ENCODE measurements around the gene ZFP36L2.

The ZFP36L2 gene

GRCh38 chr2:43224571-43225092 lies 1.8 kb downstream of the ZFP36L2 start:
- Histone ChIP-seq H3K14ac (ENCODE audit: low read length) (peak overlapping the region; percentile 84), H2BK5ac (ENCODE audit: low read length) (peak overlapping the region; percentile 63), H3K27ac (replicated peaks; ENCODE audit: low read length) (peak overlapping the region; percentile 23), H3K36me3 (replicated peaks in 1 of 2; ENCODE audit: control insufficient read depth in 2 of 2, insufficient read depth in 2 of 2, low read length in 2 of 2) (peaks cover 9 to 28% of the 10 kb centered on the region in 2 donors), H4K91ac (ENCODE audit: low read depth, low read length, poor library complexity) (no peak overlapping the region), H3K27me3 (ENCODE audit: control insufficient read depth in 3 of 3, insufficient read depth in 3 of 3, low read depth in 1 of 3, low read length in 3 of 3) (no peaks in the 10 kb centered on the region), H2AK5ac (ENCODE audit: low read depth, low read length) (peak overlapping the region; percentile 97), H3K4me2 (ENCODE audit: insufficient read depth, low read length, poor library complexity, severe bottlenecking) (peak overlapping the region; percentile 82), H2BK15ac (ENCODE audit: low read length) (peak overlapping the region; percentile 93), H3K79me1 (ENCODE audit: low read depth, low read length) (peaks cover 13% of the 10 kb centered on the region), H3K9ac (ENCODE audit: low read depth, low read length, poor library complexity) (peak overlapping the region; percentile 98), H3K4me3 (ENCODE audit: low read length in 2 of 2) (peak overlapping the region; percentile 93 to 95), H3K9me3 (replicated peaks in 1 of 2; ENCODE audit: control insufficient read depth in 2 of 2, insufficient read depth in 1 of 2, low read depth in 1 of 2, low read length in 2 of 2) (no peaks in the 10 kb centered on the region), H3K4me1 (ENCODE audit: control insufficient read depth in 2 of 2, insufficient read depth in 1 of 2, low read depth in 1 of 2, low read length in 2 of 2) (peaks cover 22 to 43% of the 10 kb centered on the region in 2 donors), H2BK12ac (ENCODE audit: low read length) (peak overlapping the region; percentile 95), H2AFZ (ENCODE audit: low read length) (no peak overlapping the region), H2BK120ac (ENCODE audit: low read depth, low read length) (peak overlapping the region; percentile 68), H3K18ac (ENCODE audit: low read length) (peak overlapping the region; percentile 100), H4K8ac (ENCODE audit: low read depth, low read length) (no peak overlapping the region), H3K23ac (ENCODE audit: low read depth, low read length, poor library complexity) (peak overlapping the region; percentile 56), H3K4ac (ENCODE audit: low read length) (peak overlapping the region; percentile 91)
- DNase-seq (ENCODE audit: low spot score), result no peak
- no CpG with 5 or more reads among the region's 74 CpGs for WGBS, 2 donors (ENCODE audit: extremely low coverage in 2 of 2, insufficient read length in 2 of 2, insufficient replicate concordance in 1 of 2)

GRCh38 chr2:43224131-43224570 lies 2.3 kb downstream of the ZFP36L2 start:
- Histone ChIP-seq H3K9me3 (replicated peaks in 1 of 2; ENCODE audit: control insufficient read depth in 2 of 2, insufficient read depth in 1 of 2, low read depth in 1 of 2, low read length in 2 of 2) (no peaks in the 10 kb centered on the region), H3K18ac (ENCODE audit: low read length) (peak overlapping the region; percentile 100), H2BK120ac (ENCODE audit: low read depth, low read length) (peak overlapping the region; percentile 68), H3K9ac (ENCODE audit: low read depth, low read length, poor library complexity) (peak overlapping the region; percentile 95), H2AFZ (ENCODE audit: low read length) (no peak overlapping the region), H3K27me3 (ENCODE audit: control insufficient read depth in 3 of 3, insufficient read depth in 3 of 3, low read depth in 1 of 3, low read length in 3 of 3) (no peaks in the 10 kb centered on the region), H4K8ac (ENCODE audit: low read depth, low read length) (no peak overlapping the region), H2BK5ac (ENCODE audit: low read length) (peak overlapping the region; percentile 63), H2BK15ac (ENCODE audit: low read length) (no peak overlapping the region), H3K4ac (ENCODE audit: low read length) (no peak overlapping the region), H2AK5ac (ENCODE audit: low read depth, low read length) (peak overlapping the region; percentile 91), H4K91ac (ENCODE audit: low read depth, low read length, poor library complexity) (no peak overlapping the region), H3K23ac (ENCODE audit: low read depth, low read length, poor library complexity) (peak overlapping the region; percentile 31), H3K4me2 (ENCODE audit: insufficient read depth, low read length, poor library complexity, severe bottlenecking) (peak overlapping the region; percentile 82), H3K36me3 (replicated peaks in 1 of 2; ENCODE audit: control insufficient read depth in 2 of 2, insufficient read depth in 2 of 2, low read length in 2 of 2) (peaks cover 10 to 28% of the 10 kb centered on the region in 2 donors), H3K14ac (ENCODE audit: low read length) (no peak overlapping the region), H3K4me3 (ENCODE audit: low read length in 2 of 2) (peak overlapping the region; percentile 93 to 95), H3K27ac (replicated peaks; ENCODE audit: low read length) (no peak overlapping the region), H3K79me1 (ENCODE audit: low read depth, low read length) (peaks cover 16% of the 10 kb centered on the region), H3K4me1 (ENCODE audit: control insufficient read depth in 2 of 2, insufficient read depth in 1 of 2, low read depth in 1 of 2, low read length in 2 of 2) (peaks cover 26 to 46% of the 10 kb centered on the region in 2 donors), H2BK12ac (ENCODE audit: low read length) (peak overlapping the region; percentile 95)
- no CpG with 5 or more reads among the region's 41 CpGs for WGBS, 2 donors (ENCODE audit: extremely low coverage in 2 of 2, insufficient read length in 2 of 2, insufficient replicate concordance in 1 of 2)
- peak; percentile 70 for DNase-seq (ENCODE audit: low spot score)

- Histone ChIP-seq H4K8ac (ENCODE audit: low read depth, low read length) (no peak overlapping the region), H3K9ac (ENCODE audit: low read depth, low read length, poor library complexity) (no peak overlapping the region), H3K36me3 (replicated peaks in 1 of 2; ENCODE audit: control insufficient read depth in 2 of 2, insufficient read depth in 2 of 2, low read length in 2 of 2) (peaks cover 11 to 28% of the 10 kb centered on the region in 2 donors), H2AFZ (ENCODE audit: low read length) (no peak overlapping the region), H2AK5ac (ENCODE audit: low read depth, low read length) (no peak overlapping the region), H3K27me3 (ENCODE audit: control insufficient read depth in 3 of 3, insufficient read depth in 3 of 3, low read depth in 1 of 3, low read length in 3 of 3) (peaks cover 0 to 2% (median 0%) of the 10 kb centered on the region in 3 experiments), H3K9me3 (replicated peaks in 1 of 2; ENCODE audit: control insufficient read depth in 2 of 2, insufficient read depth in 1 of 2, low read depth in 1 of 2, low read length in 2 of 2) (no peaks in the 10 kb centered on the region), H3K4me3 (ENCODE audit: low read length in 2 of 2) (peak overlapping the region; percentile 62 to 93), H3K23ac (ENCODE audit: low read depth, low read length, poor library complexity) (no peak overlapping the region), H2BK5ac (ENCODE audit: low read length) (peak overlapping the region; percentile 63), H2BK15ac (ENCODE audit: low read length) (no peak overlapping the region), H3K14ac (ENCODE audit: low read length) (no peak overlapping the region), H3K4ac (ENCODE audit: low read length) (no peak overlapping the region), H3K27ac (replicated peaks; ENCODE audit: low read length) (no peak overlapping the region), H3K18ac (ENCODE audit: low read length) (no peak overlapping the region), H3K4me2 (ENCODE audit: insufficient read depth, low read length, poor library complexity, severe bottlenecking) (peak overlapping the region; percentile 48), H3K4me1 (ENCODE audit: control insufficient read depth in 2 of 2, insufficient read depth in 1 of 2, low read depth in 1 of 2, low read length in 2 of 2) (peaks cover 32 to 47% of the 10 kb centered on the region in 2 donors), H2BK120ac (ENCODE audit: low read depth, low read length) (no peak overlapping the region), H2BK12ac (ENCODE audit: low read length) (no peak overlapping the region), H3K79me1 (ENCODE audit: low read depth, low read length) (peaks cover 18% of the 10 kb centered on the region), H4K91ac (ENCODE audit: low read depth, low read length, poor library complexity) (no peak overlapping the region)
- DNase-seq (ENCODE audit: low spot score), result no peak
- no CpG with 5 or more reads among the region's 4 CpGs for WGBS, 2 donors (ENCODE audit: extremely low coverage in 2 of 2, insufficient read length in 2 of 2, insufficient replicate concordance in 1 of 2)
Observed at GRCh38 chr2:43223521-43224001, 2.8 kb downstream of the ZFP36L2 start.

- Histone ChIP-seq H3K18ac (ENCODE audit: low read length) (no peak overlapping the region), H2AK5ac (ENCODE audit: low read depth, low read length) (no peak overlapping the region), H3K9me3 (replicated peaks in 1 of 2; ENCODE audit: control insufficient read depth in 2 of 2, insufficient read depth in 1 of 2, low read depth in 1 of 2, low read length in 2 of 2) (no peaks in the 10 kb centered on the region), H3K23ac (ENCODE audit: low read depth, low read length, poor library complexity) (no peak overlapping the region), H2BK15ac (ENCODE audit: low read length) (no peak overlapping the region), H3K4me1 (ENCODE audit: control insufficient read depth in 2 of 2, insufficient read depth in 1 of 2, low read depth in 1 of 2, low read length in 2 of 2) (peaks cover 33 to 48% of the 10 kb centered on the region in 2 donors), H4K8ac (ENCODE audit: low read depth, low read length) (no peak overlapping the region), H3K14ac (ENCODE audit: low read length) (no peak overlapping the region), H3K27me3 (ENCODE audit: control insufficient read depth in 3 of 3, insufficient read depth in 3 of 3, low read depth in 1 of 3, low read length in 3 of 3) (peaks cover 0 to 2% (median 0%) of the 10 kb centered on the region in 3 experiments), H3K36me3 (replicated peaks in 1 of 2; ENCODE audit: control insufficient read depth in 2 of 2, insufficient read depth in 2 of 2, low read length in 2 of 2) (peaks cover 11 to 28% of the 10 kb centered on the region in 2 donors), H4K91ac (ENCODE audit: low read depth, low read length, poor library complexity) (no peak overlapping the region), H3K4ac (ENCODE audit: low read length) (no peak overlapping the region), H2BK12ac (ENCODE audit: low read length) (no peak overlapping the region), H3K9ac (ENCODE audit: low read depth, low read length, poor library complexity) (no peak overlapping the region), H3K79me1 (ENCODE audit: low read depth, low read length) (peaks cover 18% of the 10 kb centered on the region), H3K4me2 (ENCODE audit: insufficient read depth, low read length, poor library complexity, severe bottlenecking) (no peak overlapping the region), H2BK5ac (ENCODE audit: low read length) (no peak overlapping the region), H3K27ac (replicated peaks; ENCODE audit: low read length) (no peak overlapping the region), H3K4me3 (ENCODE audit: low read length in 2 of 2) (no peak overlapping the region), H2AFZ (ENCODE audit: low read length) (no peak overlapping the region), H2BK120ac (ENCODE audit: low read depth, low read length) (no peak overlapping the region)
- WGBS, 2 donors (ENCODE audit: extremely low coverage in 2 of 2, insufficient read length in 2 of 2, insufficient replicate concordance in 1 of 2), result no CpG with 5 or more reads among the region's 8 CpGs
- DNase-seq (ENCODE audit: low spot score), result no peak
Observed at GRCh38 chr2:43222475-43223309, 3.7 kb downstream of the ZFP36L2 start.
